ENCODE data around the gene NEK6.

NEK6 gene

DNA sequence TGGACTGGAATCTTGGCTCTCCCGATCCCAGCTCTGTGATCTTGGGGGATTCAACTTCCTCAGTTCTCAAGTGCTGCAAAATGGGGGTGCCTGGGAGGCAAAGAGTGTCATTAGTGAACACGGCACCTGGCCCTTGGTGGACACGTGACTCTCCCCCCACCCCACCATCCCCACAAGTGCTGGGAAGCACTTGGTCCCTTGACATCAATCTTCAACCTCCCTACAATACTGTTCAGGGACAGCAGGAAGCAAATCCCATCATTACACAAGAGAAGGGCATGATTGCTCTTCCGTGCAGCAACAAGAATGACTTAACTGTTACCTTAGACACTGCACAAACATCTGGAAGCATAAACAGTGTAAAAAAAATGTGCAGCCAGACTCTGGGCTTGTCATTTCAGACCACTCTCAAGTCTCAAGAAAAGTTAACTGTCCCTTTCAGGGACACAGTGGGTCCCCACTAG, 96.1 kb downstream of the NEK6 start:
- TF ChIP-seq POLR2AphosphoS5 (IDR thresholded peaks at IDR 0.05; ENCODE audit: low read depth, low read length) (no peak), FOXP2 (optimal IDR thresholded peaks at IDR 0.05; ENCODE audit: borderline replicate concordance, extremely low read depth, extremely low read length, insufficient read depth) (no peak), SIN3A (IDR thresholded peaks at IDR 0.05; ENCODE audit: borderline replicate concordance, insufficient read depth, low read length) (no peak), TAF1 (IDR thresholded peaks at IDR 0.05; ENCODE audit: borderline replicate concordance, insufficient read depth, low read length) (no peak)
- TF ChIP-seq, protein P1, sequence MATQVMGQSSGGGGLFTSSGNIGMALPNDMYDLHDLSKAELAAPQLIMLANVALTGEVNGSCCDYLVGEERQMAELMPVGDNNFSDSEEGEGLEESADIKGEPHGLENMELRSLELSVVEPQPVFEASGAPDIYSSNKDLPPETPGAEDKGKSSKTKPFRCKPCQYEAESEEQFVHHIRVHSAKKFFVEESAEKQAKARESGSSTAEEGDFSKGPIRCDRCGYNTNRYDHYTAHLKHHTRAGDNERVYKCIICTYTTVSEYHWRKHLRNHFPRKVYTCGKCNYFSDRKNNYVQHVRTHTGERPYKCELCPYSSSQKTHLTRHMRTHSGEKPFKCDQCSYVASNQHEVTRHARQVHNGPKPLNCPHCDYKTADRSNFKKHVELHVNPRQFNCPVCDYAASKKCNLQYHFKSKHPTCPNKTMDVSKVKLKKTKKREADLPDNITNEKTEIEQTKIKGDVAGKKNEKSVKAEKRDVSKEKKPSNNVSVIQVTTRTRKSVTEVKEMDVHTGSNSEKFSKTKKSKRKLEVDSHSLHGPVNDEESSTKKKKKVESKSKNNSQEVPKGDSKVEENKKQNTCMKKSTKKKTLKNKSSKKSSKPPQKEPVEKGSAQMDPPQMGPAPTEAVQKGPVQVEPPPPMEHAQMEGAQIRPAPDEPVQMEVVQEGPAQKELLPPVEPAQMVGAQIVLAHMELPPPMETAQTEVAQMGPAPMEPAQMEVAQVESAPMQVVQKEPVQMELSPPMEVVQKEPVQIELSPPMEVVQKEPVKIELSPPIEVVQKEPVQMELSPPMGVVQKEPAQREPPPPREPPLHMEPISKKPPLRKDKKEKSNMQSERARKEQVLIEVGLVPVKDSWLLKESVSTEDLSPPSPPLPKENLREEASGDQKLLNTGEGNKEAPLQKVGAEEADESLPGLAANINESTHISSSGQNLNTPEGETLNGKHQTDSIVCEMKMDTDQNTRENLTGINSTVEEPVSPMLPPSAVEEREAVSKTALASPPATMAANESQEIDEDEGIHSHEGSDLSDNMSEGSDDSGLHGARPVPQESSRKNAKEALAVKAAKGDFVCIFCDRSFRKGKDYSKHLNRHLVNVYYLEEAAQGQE (IDR thresholded peaks at IDR 0.05; ENCODE audit: insufficient read depth in 1 of 2, low read depth in 2 of 2, low read length in 2 of 2) = no peak

- TF ChIP-seq POLR2AphosphoS5 (IDR thresholded peaks at IDR 0.05; ENCODE audit: low read depth, low read length) = no peak
- TF ChIP-seq, protein P1 (IDR thresholded peaks at IDR 0.05; ENCODE audit: insufficient read depth in 1 of 2, low read depth in 2 of 2, low read length in 2 of 2) = no peak
- no peak for TF ChIP-seq SIN3A (IDR thresholded peaks at IDR 0.05; ENCODE audit: borderline replicate concordance, insufficient read depth, low read length)
- TF ChIP-seq FOXP2 (optimal IDR thresholded peaks at IDR 0.05; ENCODE audit: borderline replicate concordance, extremely low read depth, extremely low read length, insufficient read depth) = no peak
- no peak for TF ChIP-seq TAF1 (IDR thresholded peaks at IDR 0.05; ENCODE audit: borderline replicate concordance, insufficient read depth, low read length)
Measured at GRCh38 chr9:124354346-124355038, 96.7 kb downstream of the NEK6 start.

DNA sequence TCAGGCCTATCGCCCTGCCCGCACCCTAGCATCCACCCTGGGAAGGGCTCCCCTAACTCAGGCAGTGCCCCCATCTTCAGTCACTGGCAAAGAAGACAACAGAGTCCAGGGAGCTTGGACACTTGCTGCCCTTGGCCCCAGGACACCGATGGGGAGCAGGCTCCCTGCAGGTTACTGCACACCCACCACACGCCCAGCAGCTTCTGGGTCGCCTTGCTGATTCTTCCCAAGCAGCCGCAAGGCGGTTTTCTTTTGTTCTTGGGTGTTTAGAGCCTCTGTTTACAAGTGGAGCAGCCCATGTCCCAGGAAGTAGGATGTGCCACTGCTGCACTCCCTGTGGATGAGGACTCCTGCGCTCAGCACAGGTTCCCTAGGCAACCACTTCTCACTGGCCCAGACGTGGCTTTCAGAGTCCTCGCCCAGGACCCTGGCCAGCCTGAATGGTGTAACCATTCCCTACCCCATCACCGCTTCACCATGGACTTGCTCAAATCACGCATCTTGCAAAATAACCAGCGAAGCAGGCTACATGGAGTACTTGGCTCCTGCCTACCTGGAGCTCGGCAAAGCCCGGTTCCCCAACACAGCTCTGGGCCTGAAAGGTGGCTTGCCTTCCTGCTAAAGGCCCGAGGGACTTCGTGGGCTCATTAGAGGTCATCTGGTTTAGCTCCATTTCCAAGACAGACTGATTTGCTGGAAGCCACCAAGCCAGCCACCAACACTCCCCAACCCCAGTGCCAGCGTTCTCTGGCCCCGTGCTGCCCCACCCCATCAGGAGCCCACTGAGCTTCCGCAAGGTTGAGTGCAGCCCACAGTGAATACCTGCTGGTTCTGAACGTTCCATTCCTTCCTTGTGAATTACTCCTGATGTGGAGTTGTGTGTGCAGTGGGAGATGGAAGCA, 97.5 kb downstream of the NEK6 start:
- no peak for TF ChIP-seq TAF1 (IDR thresholded peaks at IDR 0.05; ENCODE audit: borderline replicate concordance, insufficient read depth, low read length)
- TF ChIP-seq FOXP2 (optimal IDR thresholded peaks at IDR 0.05; ENCODE audit: borderline replicate concordance, extremely low read depth, extremely low read length, insufficient read depth) = no peak
- TF ChIP-seq, protein P1 (IDR thresholded peaks at IDR 0.05; ENCODE audit: insufficient read depth in 1 of 2, low read depth in 2 of 2, low read length in 2 of 2) = no peak
- TF ChIP-seq SIN3A (IDR thresholded peaks at IDR 0.05; ENCODE audit: borderline replicate concordance, insufficient read depth, low read length) = no peak
- no peak for TF ChIP-seq POLR2AphosphoS5 (IDR thresholded peaks at IDR 0.05; ENCODE audit: low read depth, low read length)

DNA sequence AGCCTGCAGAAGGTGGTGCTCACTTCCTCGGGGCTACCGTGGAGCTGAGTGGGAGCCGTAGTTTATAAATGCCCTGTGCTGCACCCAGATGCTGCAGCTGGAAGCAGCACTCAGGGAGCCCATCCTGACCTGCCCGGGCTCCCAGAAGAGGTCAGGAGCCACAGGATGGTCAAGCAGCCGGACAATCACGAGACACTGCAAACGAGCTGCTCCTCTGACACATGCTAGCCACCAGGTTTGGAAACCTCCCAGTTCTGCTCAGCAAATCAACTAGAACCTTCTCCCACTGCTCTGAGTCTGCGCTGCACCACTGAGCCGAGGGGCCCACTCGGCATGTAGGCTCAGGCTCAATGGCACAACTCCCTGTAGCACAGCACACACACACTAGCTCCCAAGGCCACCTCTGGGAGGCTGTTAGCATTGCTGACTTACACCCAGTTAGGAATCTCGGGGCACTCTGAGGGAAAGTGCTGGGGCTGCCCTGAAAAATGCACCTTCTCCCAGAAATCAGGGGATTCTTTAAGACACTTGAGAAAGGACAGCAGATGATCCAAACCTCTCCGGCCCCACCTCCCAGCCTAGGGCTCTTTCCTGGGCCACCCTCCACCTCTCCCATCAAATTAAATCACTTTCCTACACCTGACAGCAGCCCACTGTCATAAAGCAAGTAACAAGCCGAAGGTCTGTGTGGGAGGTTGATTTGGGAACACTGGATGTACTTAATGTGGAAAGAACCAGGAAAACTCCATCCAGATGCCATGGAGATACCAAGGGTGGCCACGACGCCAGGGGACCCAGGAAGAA, 98.4 kb downstream of the NEK6 start:
- TF ChIP-seq, protein P1 (IDR thresholded peaks at IDR 0.05; ENCODE audit: insufficient read depth in 1 of 2, low read depth in 2 of 2, low read length in 2 of 2) = no peak
- TF ChIP-seq FOXP2 (optimal IDR thresholded peaks at IDR 0.05; ENCODE audit: borderline replicate concordance, extremely low read depth, extremely low read length, insufficient read depth) (no peak), POLR2AphosphoS5 (IDR thresholded peaks at IDR 0.05; ENCODE audit: low read depth, low read length) (no peak), TAF1 (IDR thresholded peaks at IDR 0.05; ENCODE audit: borderline replicate concordance, insufficient read depth, low read length) (no peak), SIN3A (IDR thresholded peaks at IDR 0.05; ENCODE audit: borderline replicate concordance, insufficient read depth, low read length) (no peak)

Data from PFSK-1 (cell line).